ENCODE measurements around the gene CPXM1.

- no peak for TF ChIP-seq CTCF (IDR thresholded peaks at IDR 0.05)
- no peak for TF ChIP-seq POLR2AphosphoS5 (IDR thresholded peaks at IDR 0.05; ENCODE audit: insufficient read depth in 1 of 2, low read depth in 1 of 2)
- no peak for TF ChIP-seq POLR2A (IDR thresholded peaks at IDR 0.05)
These were observed 43.4 kb downstream of the CPXM1 start for GRCh38 chr20:2757001-2757400.

Data from vagina (tissue), 2 donors.